Measurements from ENCODE around the gene SSMEM1. TPM values are rescaled to one million over a fixed set of nuclear protein-coding genes. Genes with fewer than 3 reads are reported as not detected.

The SSMEM1 gene
- total and polyA plus RNA-seq, 9 of the 15 experiments (the other 6 are each of a cell fraction or from before 2014, with no cell fraction given): 0.10 to 0.28 (median 0.18) TPM; not detected in 4

DNA sequence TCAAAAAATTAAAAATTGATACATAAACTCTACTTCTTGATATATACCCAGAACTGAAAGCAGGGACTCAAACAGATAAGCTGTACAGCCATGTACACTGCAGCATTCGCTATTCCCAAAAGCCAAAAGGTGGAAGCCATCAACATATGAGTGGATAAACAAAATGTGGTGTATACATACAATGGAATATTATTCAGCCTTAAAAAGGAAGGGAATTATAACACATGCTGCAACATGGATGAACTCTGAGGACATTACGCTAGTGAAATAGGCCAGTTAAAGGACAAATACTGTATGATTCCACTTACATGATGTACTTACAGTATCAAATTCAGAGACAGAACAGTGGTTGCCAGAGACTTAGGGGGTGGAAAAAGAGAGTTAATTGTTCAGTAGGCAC lies 10.6 kb upstream of the SSMEM1 start:
- Histone ChIP-seq H3K27me3 (ENCODE audit: control insufficient read depth in 2 of 2, insufficient read depth in 2 of 2, low read length in 2 of 2) (no peaks in the 10 kb centered on the region), H3K4me3 (no peak overlapping the region), H3K4me2 (ENCODE audit: insufficient read depth, low read length) (no peak overlapping the region), H3K79me2 (ENCODE audit: control insufficient read depth, insufficient read depth, low read length) (peaks cover 37% of the 10 kb centered on the region), H3K36me3 (ENCODE audit: control insufficient read depth, insufficient read depth, low read length) (peaks cover 95% of the 10 kb centered on the region), H4K20me1 (replicated peaks; ENCODE audit: control insufficient read depth, insufficient read depth, low read length) (no peaks in the 10 kb centered on the region), H3K9ac (ENCODE audit: insufficient read depth in 1 of 2, low read depth in 2 of 2, low read length in 2 of 2) (no peak overlapping the region), H3K9me1 (ENCODE audit: control insufficient read depth, insufficient read depth, low read length) (no peaks in the 10 kb centered on the region), H3K9me3 (replicated peaks; ENCODE audit: control insufficient read depth, insufficient read depth, low read depth, low read length) (no peaks in the 10 kb centered on the region), H3K27ac (ENCODE audit: extremely low read depth, low read depth, low read length) (no peak overlapping the region), H3K4me1 (replicated peaks in 1 of 2; ENCODE audit: control insufficient read depth in 2 of 2, insufficient read depth in 2 of 2, low read length in 2 of 2) (peaks cover 6 to 10% of the 10 kb centered on the region in 2 experiments; a peak in 4 of 5 replicates), H2AFZ (ENCODE audit: low read depth, low read length) (no peak overlapping the region)
- BruUV-seq (replicated peaks): no TSS peak
- FAIRE-seq (no peak), ATAC-seq (no peak), DNase-seq (ENCODE audit: extremely low read depth in 1 of 4, low spot score in 3 of 4) (no peak)
- CTCF ChIA-PET (ENCODE audit: low intra/inter-chr PET ratio): no interaction called here
- in situ Hi-C loops (cut with MboI): no loop called here
- POLR2A ChIA-PET: interaction anchor here (1.2 to 1.3 kb wide), 2 partner anchors 10 to 12 kb away, joined by 4 to 6 read pairs; no protein-coding TSS in a partner anchor
- no peak for TF ChIP-seq MEF2D (tag; conservative IDR thresholded peaks at IDR 0.05; ENCODE audit: low read depth)
- no peak for TF ChIP-seq PHB2 (IDR thresholded peaks at IDR 0.05; ENCODE audit: low read depth)
- TF ChIP-seq CEBPG (CRISPR knock-in tag; IDR thresholded peaks at IDR 0.05): no peak
- TF ChIP-seq CEBPG (tag; conservative IDR thresholded peaks at IDR 0.05 in 1 of 2, IDR thresholded peaks at IDR 0.05 in 1 of 2): no peak
- TF ChIP-seq, protein P1, sequence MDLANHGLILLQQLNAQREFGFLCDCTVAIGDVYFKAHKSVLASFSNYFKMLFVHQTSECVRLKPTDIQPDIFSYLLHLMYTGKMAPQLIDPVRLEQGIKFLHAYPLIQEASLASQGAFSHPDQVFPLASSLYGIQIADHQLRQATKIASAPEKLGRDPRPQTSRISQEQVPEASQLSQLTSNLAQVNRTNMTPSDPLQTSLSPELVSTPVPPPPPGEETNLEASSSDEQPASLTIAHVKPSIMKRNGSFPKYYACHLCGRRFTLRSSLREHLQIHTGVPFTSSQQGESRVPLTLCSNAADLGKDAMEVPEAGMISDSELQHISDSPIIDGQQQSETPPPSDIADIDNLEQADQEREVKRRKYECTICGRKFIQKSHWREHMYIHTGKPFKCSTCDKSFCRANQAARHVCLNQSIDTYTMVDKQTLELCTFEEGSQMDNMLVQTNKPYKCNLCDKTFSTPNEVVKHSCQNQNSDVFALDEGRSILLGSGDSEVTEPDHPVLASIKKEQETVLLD (IDR thresholded peaks at IDR 0.05): no peak
- TF ChIP-seq SLC30A9 (CRISPR knock-in tag; IDR thresholded peaks at IDR 0.05): no peak
- TF ChIP-seq PTTG1 (tag; IDR thresholded peaks at IDR 0.05; ENCODE audit: low read depth): no peak
- no peak for TF ChIP-seq NR2F6 (CRISPR knock-in tag; IDR thresholded peaks at IDR 0.05)
- TF ChIP-seq ZNF12 (CRISPR knock-in tag; IDR thresholded peaks at IDR 0.05): no peak
- 97% methylated on average over 2 of the region's 2 CpGs for WGBS (ENCODE audit: insufficient coverage, low coverage, missing lambda C conversion rate)
- intact Hi-C loops (cut with micrococcal nuclease): no loop called here
